ENCODE data around the gene ALPP.

- TF ChIP-seq CTCF (IDR thresholded peaks at IDR 0.05) = no peak
- TF ChIP-seq POLR2A (IDR thresholded peaks at IDR 0.05) = no peak
These were observed 2.3 kb upstream of the ALPP start for GRCh38 chr2:232376260-232376659.
